GM21717 (cell line): Measurements from ENCODE around the gene BANP.
"Not testable (repeated sequence)": the region's sequence is repeated elsewhere in the genome, so short reads cannot be mapped to it uniquely, and the experiment has no call there.

Experiments used
- ATAC-seq: cut with Tn5 transposase; IDR thresholded peaks from one replicate; pipeline ENCODE4 v1.9.1; 2021; ENCODE audit warnings: mild to moderate bottlenecking, moderate library complexity; ENCODE audit not compliant: unreplicated experiment

The BANP gene

GRCh38 chr16:88098731-88099562, 147.7 kb downstream of the BANP start:
- not testable (repeated sequence) for ATAC-seq

- no peak for ATAC-seq
These were observed 148.3 kb downstream of the BANP start for GRCh38 chr16:88099563-88099890.

DNA sequence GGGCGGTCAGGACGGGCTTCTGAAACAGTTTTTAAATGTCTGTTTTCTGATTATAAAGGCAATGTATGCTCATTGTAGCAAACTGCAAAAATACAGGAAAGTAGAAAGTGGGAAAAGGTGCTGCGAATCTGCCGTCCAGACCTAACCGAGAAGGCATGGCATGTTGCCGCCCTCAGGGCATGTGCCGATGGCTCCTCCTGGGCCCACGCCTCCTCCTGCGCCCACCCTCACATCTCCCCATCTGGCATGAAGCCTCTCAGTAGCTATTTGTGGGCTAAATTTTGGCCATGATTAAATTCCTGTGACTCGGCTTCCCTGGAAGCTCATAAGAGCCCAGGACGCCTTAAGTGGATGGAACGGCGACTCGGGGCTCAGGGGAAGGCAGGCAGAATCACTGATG, 148.7 kb downstream of the BANP start:
- not testable (repeated sequence) for ATAC-seq

GRCh38 chr16:88100801-88101622, 149.8 kb downstream of the BANP start:
- ATAC-seq, result not testable (repeated sequence)

GRCh38 chr16:88101623-88102105, 150.4 kb downstream of the BANP start:
- ATAC-seq, result not testable (repeated sequence)

GRCh38 chr16:88102597-88102996, 151.4 kb downstream of the BANP start:
- ATAC-seq, result no peak

DNA sequence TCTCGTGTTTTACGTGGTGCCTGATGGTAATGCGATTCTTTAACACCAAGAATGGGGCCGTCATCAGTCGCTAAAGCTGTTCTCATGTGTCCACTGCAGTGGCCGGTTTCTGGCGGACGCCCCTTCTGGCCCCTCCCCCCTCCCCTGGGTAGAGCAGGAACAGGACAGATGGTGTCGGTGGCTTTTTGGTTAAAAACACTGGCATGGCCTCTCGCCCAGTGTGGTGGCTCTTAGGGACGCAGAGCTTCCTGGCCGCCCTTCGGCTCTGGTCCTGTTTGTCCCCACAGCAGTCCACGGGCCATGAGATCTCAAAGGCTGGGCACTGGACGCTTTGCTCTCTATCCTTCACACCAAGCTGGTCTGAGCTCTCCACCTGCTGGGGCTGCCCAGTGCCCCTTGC, 151.8 kb downstream of the BANP start:
- ATAC-seq, result no peak

DNA sequence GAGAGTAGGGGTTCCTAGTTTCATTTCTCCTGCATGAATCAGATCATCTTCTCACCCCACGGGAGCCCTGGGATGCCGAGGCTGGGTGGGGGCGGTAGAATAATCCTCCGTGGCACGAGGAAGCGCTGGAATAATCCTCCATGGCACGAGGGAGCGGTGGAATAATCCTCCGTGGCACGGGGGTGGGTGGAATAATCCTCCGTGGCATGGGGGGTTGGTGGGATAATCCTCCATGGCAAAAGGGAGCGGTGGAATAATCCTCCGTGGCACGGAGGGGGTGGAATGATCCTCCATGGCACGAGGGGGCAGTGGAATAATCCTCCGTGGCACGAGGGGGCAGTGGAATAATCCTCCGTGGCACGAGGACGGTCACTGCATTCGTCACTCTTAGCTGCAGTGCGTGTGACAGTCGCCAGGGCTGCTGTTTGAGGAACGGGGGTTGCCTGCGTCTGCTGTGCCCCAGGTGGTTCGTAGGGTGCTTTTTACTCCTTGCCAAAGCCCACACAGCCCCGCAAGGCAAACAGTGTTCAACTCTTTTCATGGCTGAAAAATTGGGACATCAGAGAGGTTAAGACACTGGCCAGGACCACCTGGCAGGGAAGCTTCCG, 152.5 kb downstream of the BANP start:
- ATAC-seq, result no peak

DNA sequence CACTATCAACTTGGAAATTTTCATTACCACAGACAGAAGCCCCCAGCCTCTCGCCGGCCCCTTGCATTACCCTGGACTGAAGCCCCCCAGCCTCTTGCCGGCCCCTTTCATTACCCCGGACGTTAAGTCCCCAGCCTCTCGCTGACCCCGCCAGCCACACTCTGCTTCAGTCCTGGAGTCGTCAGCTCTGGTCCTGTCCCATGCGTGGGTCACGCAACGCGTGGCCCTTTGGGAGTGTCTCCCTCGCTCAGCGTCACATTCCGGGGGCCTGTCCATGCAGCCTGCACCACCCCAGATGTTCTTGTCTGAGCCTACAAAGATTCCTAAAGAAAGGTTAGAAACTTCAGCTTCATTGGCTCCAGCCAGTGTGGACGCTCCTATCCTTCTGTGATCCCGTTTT, 153.1 kb downstream of the BANP start:
- ATAC-seq, result not testable (repeated sequence)

DNA sequence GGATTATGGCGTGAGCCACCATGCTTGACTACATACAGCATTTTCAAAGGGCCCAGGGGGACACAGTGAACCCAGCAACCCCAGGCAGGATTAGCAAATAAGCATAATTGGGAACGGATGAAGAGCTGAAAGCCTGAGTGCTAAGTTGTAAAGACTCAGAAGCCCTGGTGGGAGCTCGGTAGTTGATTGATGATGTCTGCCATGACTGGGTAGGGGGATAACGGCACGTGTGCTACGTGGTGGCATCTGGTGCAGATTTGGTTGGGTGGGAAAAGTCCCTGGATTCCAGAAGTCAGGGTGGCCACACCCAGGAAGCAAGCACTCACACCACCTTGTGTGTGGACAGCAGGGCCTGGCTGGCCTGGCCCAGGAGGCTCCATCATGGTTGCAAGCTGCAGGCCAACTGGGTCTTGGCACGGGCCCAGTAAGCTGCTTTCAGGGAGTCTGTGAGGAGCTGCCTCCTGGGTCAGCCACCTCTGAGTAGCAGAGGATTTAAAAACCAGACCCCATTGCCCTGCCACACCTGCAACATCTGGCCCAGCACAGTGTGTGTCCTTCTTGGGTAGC, 154.4 kb downstream of the BANP start:
- not testable (repeated sequence) for ATAC-seq

DNA sequence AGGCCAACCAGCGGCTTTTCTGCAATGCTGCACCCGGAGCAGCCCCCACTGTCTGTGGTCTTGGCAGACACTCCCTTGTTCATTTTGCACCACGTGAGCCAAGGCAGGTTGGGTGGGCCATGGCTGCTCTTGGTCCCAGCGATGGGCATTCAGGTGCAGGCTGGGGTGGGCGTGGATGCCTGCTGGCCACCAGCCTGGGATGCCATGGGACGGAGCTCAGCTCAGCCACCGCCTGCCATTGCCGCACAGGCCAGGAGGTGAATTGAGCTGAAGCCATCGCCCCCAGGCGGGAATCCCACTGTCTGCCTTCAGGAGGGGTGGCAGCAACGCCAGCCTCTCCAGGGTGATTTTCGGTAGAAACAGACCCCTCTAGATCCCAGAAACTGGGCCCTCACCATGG, 155.3 kb downstream of the BANP start:
- not testable (repeated sequence) for ATAC-seq

GRCh38 chr16:88108762-88109161, 157.5 kb downstream of the BANP start:
- no peak for ATAC-seq

GRCh38 chr16:88109726-88110621, 158.7 kb downstream of the BANP start:
- not testable (repeated sequence) for ATAC-seq

DNA sequence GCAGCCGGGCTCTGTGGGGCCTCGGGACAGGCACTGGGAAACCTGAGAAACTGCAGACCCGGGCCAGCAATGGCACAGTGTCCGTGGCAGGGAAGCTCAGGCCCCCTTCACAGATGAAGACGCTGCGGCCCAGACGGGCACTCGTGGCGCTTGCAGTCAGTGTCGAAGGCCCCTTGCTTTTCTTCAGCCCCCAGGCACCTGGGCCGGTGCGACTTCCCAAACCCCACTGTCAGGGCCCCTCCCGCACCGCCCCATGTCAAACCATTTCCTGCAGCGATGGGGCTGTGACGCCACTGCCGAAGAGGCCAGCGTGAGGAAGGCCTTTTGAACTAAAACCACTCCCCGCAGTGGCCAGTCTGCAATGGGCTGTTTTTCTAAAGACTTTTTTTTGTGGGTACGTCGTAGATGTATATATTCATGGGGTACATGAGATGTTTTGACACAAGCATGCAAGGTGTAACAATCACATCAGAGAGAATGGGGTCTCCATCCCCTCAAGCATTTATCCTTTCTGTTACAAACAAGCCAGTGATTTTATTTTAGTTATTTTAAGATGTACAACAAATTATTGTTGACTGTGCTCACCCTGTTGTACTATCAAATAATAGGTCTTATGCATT, 159.8 kb downstream of the BANP start:
- ATAC-seq, result not testable (repeated sequence)

GRCh38 chr16:88111976-88112375, 160.7 kb downstream of the BANP start:
- ATAC-seq, result not testable (repeated sequence)

DNA sequence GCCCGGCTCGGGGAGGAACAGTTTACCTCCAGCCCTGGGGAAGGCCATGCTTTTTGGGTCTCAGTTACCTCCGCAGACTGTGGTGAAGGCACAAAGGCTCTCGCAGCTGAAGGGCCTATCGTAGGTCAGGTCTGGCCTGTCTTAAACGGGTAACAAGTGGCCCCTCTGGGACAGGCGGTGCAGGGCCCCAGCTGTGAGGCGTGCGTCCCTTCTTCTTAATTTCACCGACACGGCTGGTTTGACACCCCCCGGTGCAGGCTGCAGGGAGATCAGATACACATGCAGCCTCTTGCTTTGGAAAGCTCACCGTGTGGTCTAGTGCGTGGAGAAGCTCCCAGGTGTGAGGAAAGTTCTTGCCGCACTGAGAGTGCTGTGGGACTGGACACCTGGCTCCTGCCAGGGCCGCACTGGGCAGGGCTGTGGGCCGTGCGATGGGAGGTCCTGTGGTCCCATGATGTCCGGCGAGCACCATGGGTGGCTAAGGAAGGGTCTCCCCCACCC, 162.4 kb downstream of the BANP start:
- ATAC-seq, result no peak

DNA sequence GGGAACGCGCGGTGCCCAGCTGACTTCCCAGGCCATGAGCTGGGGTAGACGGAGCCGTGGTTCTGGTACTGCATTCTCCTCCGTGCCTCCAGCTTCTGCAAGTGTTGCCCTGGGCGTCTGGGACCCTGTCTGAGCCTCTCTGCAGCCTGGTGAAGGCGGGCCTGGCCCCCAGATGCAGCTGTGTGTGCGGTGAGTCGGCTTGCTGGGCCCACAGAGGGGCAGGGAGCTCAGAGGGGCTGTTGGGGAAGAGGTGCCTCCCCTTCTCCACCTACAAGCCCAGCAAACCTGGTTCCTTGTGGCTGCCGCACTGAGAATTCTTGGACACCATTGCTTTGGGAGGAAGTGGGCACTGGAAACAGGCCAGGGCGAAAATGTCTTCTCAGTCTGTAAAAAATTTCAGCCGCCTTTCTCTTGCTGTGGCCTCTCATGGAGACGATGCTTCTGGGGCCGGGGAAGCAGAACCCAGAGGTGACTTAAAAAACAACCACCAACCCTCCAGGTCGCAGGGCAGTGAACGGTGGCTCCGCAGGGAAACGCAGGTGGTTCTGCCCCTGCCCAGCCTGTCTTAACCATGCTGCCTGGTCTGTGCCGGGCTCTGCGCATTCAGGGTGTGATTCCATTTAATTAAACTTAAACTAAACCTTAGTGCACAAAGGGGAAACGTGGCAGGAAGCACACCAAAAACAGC, 163.5 kb downstream of the BANP start:
- ATAC-seq, result not testable (repeated sequence)

- no peak for ATAC-seq
These were observed 164.9 kb downstream of the BANP start for GRCh38 chr16:88116121-88116520.

DNA sequence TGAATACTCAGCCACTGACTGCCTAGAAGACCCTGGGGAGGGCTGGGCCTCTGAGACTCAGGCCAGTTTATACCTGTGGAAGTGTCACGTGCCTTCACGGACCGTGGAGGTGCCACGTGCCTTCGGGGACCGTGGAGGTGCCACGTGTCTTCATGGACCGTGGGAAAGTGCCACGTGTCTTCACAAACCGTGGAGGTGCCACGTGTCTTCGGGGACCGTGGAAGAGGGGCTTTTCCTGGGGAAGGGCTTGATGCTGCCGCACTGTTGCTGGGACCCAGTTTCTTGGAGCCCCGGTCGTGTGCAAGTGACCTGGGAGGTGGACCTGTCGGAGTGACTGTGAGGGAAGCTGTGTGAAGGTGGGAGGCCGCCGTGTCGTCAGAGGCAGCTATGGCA, 166.2 kb downstream of the BANP start:
- ATAC-seq, result no peak
